HEK293 (cell line): Measurements from ENCODE around the gene KCNA4.

ENCODE experiments used
- TF ChIP-seq, protein P1 (sequence below): fragments of 450-650 bp; formaldehyde crosslinking; IDR thresholded peaks from 2 replicates; pipeline ENCODE4 v1.5.1; 2017; ENCODE audit warnings: missing biosample characterization, missing genetic modification characterization

KCNA4 gene

DNA sequence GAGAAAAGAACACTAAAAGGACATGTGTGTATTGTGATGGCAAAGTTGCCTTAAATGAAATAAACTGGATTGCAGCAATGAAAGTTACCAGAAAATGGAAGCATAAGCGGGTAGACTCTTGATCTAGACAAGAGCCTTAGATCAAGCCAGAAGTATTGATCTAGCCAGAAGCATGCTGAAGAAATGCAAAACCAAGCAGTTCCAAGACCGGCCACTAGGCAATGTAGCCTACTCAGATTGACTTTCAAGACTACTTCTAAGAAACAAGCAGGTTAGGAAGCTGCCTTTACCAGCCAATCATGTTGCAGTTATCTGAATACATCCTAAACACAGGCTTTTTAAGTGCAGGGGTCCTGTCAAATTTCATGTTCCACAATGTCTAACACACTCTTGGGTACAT is 54.6 kb downstream of the KCNA4 start (continued):
- TF ChIP-seq, protein P1, sequence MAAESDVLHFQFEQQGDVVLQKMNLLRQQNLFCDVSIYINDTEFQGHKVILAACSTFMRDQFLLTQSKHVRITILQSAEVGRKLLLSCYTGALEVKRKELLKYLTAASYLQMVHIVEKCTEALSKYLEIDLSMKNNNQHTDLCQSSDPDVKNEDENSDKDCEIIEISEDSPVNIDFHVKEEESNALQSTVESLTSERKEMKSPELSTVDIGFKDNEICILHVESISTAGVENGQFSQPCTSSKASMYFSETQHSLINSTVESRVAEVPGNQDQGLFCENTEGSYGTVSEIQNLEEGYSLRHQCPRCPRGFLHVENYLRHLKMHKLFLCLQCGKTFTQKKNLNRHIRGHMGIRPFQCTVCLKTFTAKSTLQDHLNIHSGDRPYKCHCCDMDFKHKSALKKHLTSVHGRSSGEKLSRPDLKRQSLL (tag by site-specific recombination), result no peak
- TF ChIP-seq, all 188 proteins: peak for 0
